IPS-18a (cell line): ENCODE data around the gene CBX8.

Source experiments
- H3K27ac ChIP-seq: one replicate; pipeline ENCODE4 v1.5.1; 2013; ENCODE audit warnings: low read length
- H3K27me3 ChIP-seq: one replicate; pipeline ENCODE4 v1.6.1; 2013; ENCODE audit warnings: mild to moderate bottlenecking, low read length; ENCODE audit not compliant: control insufficient read depth, insufficient read depth
- H3K36me3 ChIP-seq: one replicate; pipeline ENCODE4 v1.6.1; 2013; ENCODE audit warnings: low read depth, low read length; ENCODE audit not compliant: control insufficient read depth
- H3K4me1 ChIP-seq: one replicate; pipeline ENCODE4 v1.6.1; 2013; ENCODE audit warnings: low read depth, low read length; ENCODE audit not compliant: control insufficient read depth
- H3K4me3 ChIP-seq: one replicate; pipeline ENCODE4 v1.5.1; 2013; ENCODE audit warnings: low read length
- H3K9ac ChIP-seq: one replicate; pipeline ENCODE4 v1.6.1; 2013; ENCODE audit warnings: mild to moderate bottlenecking, low read length, moderate library complexity
- H3K9me3 ChIP-seq: one replicate; pipeline ENCODE4 v1.6.1; 2013; ENCODE audit warnings: low read depth, low read length; ENCODE audit not compliant: control insufficient read depth

The CBX8 gene

GRCh38 chr17:79833110-79833450, 36.2 kb upstream of the CBX8 start:
- Histone ChIP-seq H3K9ac (no peak overlapping the region), H3K9me3 (no peaks in the 10 kb centered on the region), H3K36me3 (no peaks in the 10 kb centered on the region), H3K4me1 (peaks cover 40% of the 10 kb centered on the region), H3K27me3 (peaks cover 100% of the 10 kb centered on the region), H3K4me3 (no peak overlapping the region), H3K27ac (no peak overlapping the region)

- Histone ChIP-seq H3K9ac (no peak overlapping the region), H3K27ac (no peak overlapping the region), H3K4me3 (peak overlapping the region; percentile 28), H3K9me3 (no peaks in the 10 kb centered on the region), H3K4me1 (peaks cover 34% of the 10 kb centered on the region), H3K36me3 (no peaks in the 10 kb centered on the region), H3K27me3 (peaks cover 100% of the 10 kb centered on the region)
Measured at GRCh38 chr17:79832218-79833109, 35.6 kb upstream of the CBX8 start.

GRCh38 chr17:79831265-79832217, 34.7 kb upstream of the CBX8 start:
- no peak overlapping the region for H3K9ac ChIP-seq
- no peaks in the 10 kb centered on the region for H3K9me3 ChIP-seq
- peaks cover 100% of the 10 kb centered on the region for H3K27me3 ChIP-seq
- no peaks in the 10 kb centered on the region for H3K36me3 ChIP-seq
- peak overlapping the region; percentile 28 for H3K4me3 ChIP-seq
- H3K4me1 ChIP-seq: peaks cover 26% of the 10 kb centered on the region
- no peak overlapping the region for H3K27ac ChIP-seq

- no peaks in the 10 kb centered on the region for H3K9me3 ChIP-seq
- H3K4me3 ChIP-seq: no peak overlapping the region
- no peak overlapping the region for H3K27ac ChIP-seq
- H3K4me1 ChIP-seq: peaks cover 21% of the 10 kb centered on the region
- H3K27me3 ChIP-seq: peaks cover 100% of the 10 kb centered on the region
- H3K36me3 ChIP-seq: no peaks in the 10 kb centered on the region
- H3K9ac ChIP-seq: no peak overlapping the region
Measured at GRCh38 chr17:79830763-79831264, 33.9 kb upstream of the CBX8 start.

GRCh38 chr17:79830303-79830702, 33.4 kb upstream of the CBX8 start:
- no peak overlapping the region for H3K4me3 ChIP-seq
- H3K4me1 ChIP-seq: peaks cover 16% of the 10 kb centered on the region
- no peaks in the 10 kb centered on the region for H3K36me3 ChIP-seq
- no peaks in the 10 kb centered on the region for H3K9me3 ChIP-seq
- no peak overlapping the region for H3K9ac ChIP-seq
- no peak overlapping the region for H3K27ac ChIP-seq
- peaks cover 100% of the 10 kb centered on the region for H3K27me3 ChIP-seq

GRCh38 chr17:79829457-79829856, 32.6 kb upstream of the CBX8 start:
- Histone ChIP-seq H3K4me3 (no peak overlapping the region), H3K27me3 (peaks cover 100% of the 10 kb centered on the region), H3K9ac (no peak overlapping the region), H3K9me3 (no peaks in the 10 kb centered on the region), H3K27ac (no peak overlapping the region), H3K36me3 (no peaks in the 10 kb centered on the region), H3K4me1 (peaks cover 13% of the 10 kb centered on the region)

- no peak overlapping the region for H3K9ac ChIP-seq
- peaks cover 98% of the 10 kb centered on the region for H3K27me3 ChIP-seq
- H3K27ac ChIP-seq: no peak overlapping the region
Measured at GRCh38 chr17:79829004-79829403, 32.1 kb upstream of the CBX8 start.

GRCh38 chr17:79826841-79827578, 30.1 kb upstream of the CBX8 start:
- Histone ChIP-seq H3K4me3 (no peak overlapping the region), H3K27me3 (peaks cover 87% of the 10 kb centered on the region), H3K9me3 (no peaks in the 10 kb centered on the region), H3K9ac (no peak overlapping the region), H3K36me3 (no peaks in the 10 kb centered on the region), H3K27ac (no peak overlapping the region), H3K4me1 (peaks cover 9% of the 10 kb centered on the region)

More at GRCh38 chr17:79829004-79829403, 32.1 kb upstream of the CBX8 start:
- H3K36me3 ChIP-seq: no peaks in the 10 kb centered on the region
- no peaks in the 10 kb centered on the region for H3K9me3 ChIP-seq
- H3K4me1 ChIP-seq: peaks cover 13% of the 10 kb centered on the region
- H3K4me3 ChIP-seq: no peak overlapping the region

GRCh38 chr17:79826204-79826680, 29.4 kb upstream of the CBX8 start:
- Histone ChIP-seq H3K27me3 (peaks cover 87% of the 10 kb centered on the region), H3K27ac (no peak overlapping the region), H3K4me1 (peaks cover 5% of the 10 kb centered on the region)

GRCh38 chr17:79825580-79825921, 28.7 kb upstream of the CBX8 start:
- H3K9me3 ChIP-seq: no peaks in the 10 kb centered on the region
- H3K27ac ChIP-seq: no peak overlapping the region
- no peaks in the 10 kb centered on the region for H3K36me3 ChIP-seq

More at GRCh38 chr17:79826204-79826680, 29.4 kb upstream of the CBX8 start:
- no peaks in the 10 kb centered on the region for H3K9me3 ChIP-seq
- no peaks in the 10 kb centered on the region for H3K36me3 ChIP-seq
- no peak overlapping the region for H3K4me3 ChIP-seq
- H3K9ac ChIP-seq: no peak overlapping the region

More at GRCh38 chr17:79825580-79825921, 28.7 kb upstream of the CBX8 start:
- H3K9ac ChIP-seq: no peak overlapping the region
- no peak overlapping the region for H3K4me3 ChIP-seq
- H3K27me3 ChIP-seq: peaks cover 87% of the 10 kb centered on the region
- peaks cover 1% of the 10 kb centered on the region for H3K4me1 ChIP-seq
